Effector memory CD4-positive, alpha-beta T cell (primary cell): ENCODE data around the gene KRTAP5-11.
"Not testable (repeated sequence)": the region's sequence is repeated elsewhere in the genome, so short reads cannot be mapped to it uniquely, and the experiment has no call there.

Experiments
- DNase-seq, 3 donors: peaks; one replicate each; pipeline ENCODE4 v3.0.0-alpha.2; 2020
- H3K27ac ChIP-seq: 2 replicates; pipeline ENCODE4 v1.7.0; 2013; ENCODE audit warnings: mild to moderate bottlenecking, low read length, moderate library complexity; ENCODE audit not compliant: insufficient read depth, poor library complexity, severe bottlenecking
- H3K27me3 ChIP-seq: replicated peaks from 2 replicates; pipeline ENCODE4 v1.7.0; 2013; ENCODE audit warnings: mild to moderate bottlenecking, low read length; ENCODE audit not compliant: insufficient read depth, control insufficient read depth, poor library complexity, severe bottlenecking
- H3K36me3 ChIP-seq: 2 replicates; pipeline ENCODE4 v1.7.0; 2013; ENCODE audit warnings: mild to moderate bottlenecking, low read length, moderate library complexity; ENCODE audit not compliant: control insufficient read depth, insufficient read depth
- H3K4me1 ChIP-seq: 2 replicates; pipeline ENCODE4 v1.7.0; 2013; ENCODE audit warnings: low read length, mild to moderate bottlenecking; ENCODE audit not compliant: control insufficient read depth, insufficient read depth, poor library complexity, severe bottlenecking
- H3K4me3 ChIP-seq: 2 replicates; pipeline ENCODE4 v1.7.0; 2013; ENCODE audit warnings: low read length, low read depth, mild to moderate bottlenecking; ENCODE audit not compliant: insufficient read depth, poor library complexity, severe bottlenecking
- H3K9me3 ChIP-seq: 2 replicates; pipeline ENCODE4 v1.7.0; 2013; ENCODE audit warnings: mild to moderate bottlenecking, low read length, moderate library complexity; ENCODE audit not compliant: control insufficient read depth
- total RNA-seq, 3 donors: gene quantifications; one replicate each; lab custom pipeline; 2026; lab: John Stamatoyannopoulos, UW

Gene KRTAP5-11, protein sequence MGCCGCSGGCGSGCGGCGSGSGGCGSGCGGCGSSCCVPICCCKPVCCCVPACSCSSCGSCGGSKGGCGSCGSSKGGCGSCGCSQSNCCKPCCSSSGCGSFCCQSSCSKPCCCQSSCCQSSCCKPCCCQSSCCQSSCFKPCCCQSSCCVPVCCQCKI
- 0 reads per million in 3 donors for total RNA-seq

DNA sequence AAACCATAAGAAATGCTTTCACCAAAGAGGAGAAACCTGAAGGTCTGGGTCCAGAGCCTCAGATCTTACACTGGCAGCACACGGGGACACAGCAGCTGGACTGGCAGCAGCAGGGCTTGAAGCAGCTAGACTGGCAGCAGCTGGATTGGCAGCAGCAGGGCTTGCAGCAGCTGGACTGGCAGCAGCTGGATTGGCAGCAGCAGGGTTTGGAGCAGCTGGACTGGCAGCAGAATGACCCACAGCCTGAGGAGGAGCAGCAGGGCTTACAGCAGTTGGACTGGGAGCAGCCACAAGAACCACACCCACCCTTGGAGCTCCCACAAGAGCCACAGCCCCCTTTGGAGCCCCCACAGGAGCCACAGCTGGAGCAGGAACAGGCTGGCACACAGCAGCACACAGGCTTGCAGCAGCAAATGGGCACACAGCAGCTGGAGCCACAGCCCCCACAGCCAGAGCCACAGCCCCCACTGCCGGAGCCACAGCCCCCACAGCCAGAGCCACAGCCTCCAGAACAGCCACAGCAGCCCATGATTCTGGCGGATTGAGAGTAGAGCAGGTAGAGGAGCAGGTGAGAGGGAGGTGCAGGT, at the start of gene KRTAP5-11:
Gene KRTAP5-11, minus strand, starts transcription at position 567 of the 587 bp plus-strand sequence. Its CDS starts 38 bp downstream, at position 529.
- H3K9me3 ChIP-seq: no peaks in the 10 kb centered on the region
- no peak for DNase-seq
- H3K27me3 ChIP-seq: no peaks in the 10 kb centered on the region

DNA sequence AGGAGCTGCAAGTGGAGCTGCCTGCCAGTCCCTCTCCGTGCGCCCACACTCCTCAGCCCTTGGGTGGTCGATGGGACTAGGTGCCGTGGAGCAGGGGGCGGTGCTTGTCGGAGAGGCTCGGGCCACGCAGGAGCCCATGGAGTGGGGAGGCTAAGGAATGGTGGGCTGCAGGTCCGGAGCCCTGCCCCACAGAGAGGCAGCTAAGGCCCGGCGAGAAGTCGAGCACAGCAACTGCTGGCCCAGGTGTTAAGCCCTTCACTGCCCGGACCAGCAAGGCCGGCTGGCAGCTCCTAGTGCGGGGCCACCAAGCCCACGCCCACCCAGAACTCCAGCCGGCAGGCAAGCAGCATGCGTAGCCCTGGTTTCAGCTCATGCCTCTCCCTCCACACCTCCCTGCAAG, 48.9 kb upstream of the KRTAP5-11 start:
- H3K27me3 ChIP-seq, H3K36me3 ChIP-seq, H3K9me3 ChIP-seq, DNase-seq, H3K4me1 ChIP-seq, H3K4me3 ChIP-seq, H3K27ac ChIP-seq: not testable (repeated sequence)

More for the DNA sequence above, at the start of gene KRTAP5-11:
- Histone ChIP-seq H3K36me3 (no peaks in the 10 kb centered on the region), H3K4me1 (no peaks in the 10 kb centered on the region), H3K4me3 (no peak within 1 kb of the TSS), H3K27ac (no peak within 1 kb of the TSS)

DNA sequence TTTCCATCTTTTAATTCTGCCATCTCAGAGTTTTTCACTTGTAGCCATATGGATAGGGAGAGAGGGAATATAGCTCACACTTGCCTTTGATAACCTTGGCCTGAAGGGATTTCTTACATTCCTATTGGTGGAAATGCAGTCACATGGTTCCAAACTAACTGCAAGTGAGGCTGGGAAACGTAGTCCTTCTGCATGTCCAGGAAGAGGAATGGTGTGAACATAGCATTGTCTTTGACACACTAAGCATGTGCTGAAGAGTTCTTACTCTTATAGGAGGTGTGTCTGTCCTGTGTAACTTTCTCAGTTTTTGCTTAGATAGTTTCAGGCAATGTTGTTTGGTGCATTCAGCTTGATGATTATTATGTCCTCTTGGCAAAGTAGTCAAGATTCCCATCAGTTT, 47.4 kb upstream of the KRTAP5-11 start:
- not testable (repeated sequence) for H3K27me3 ChIP-seq, H3K9me3 ChIP-seq, H3K27ac ChIP-seq, DNase-seq, H3K36me3 ChIP-seq, H3K4me1 ChIP-seq, H3K4me3 ChIP-seq

DNA sequence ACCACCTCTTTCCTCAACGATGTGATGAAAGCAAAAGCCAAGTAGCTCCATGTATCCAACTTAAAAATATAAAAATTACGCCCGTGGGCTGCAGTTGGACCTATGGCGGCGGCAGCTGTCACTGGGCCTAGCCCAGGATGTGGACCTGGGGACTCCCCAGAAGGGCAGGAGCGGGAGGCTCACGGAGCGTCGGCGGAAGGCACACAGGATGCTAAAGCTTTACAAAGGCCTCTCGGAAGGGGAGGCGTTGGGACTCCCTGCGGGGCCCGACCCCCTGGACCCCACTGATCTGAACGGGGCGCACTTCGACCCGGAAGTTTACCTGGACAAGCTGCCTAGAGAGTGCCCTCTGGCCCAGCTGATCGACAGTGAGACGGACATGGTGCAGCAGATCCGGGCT, 46.3 kb upstream of the KRTAP5-11 start:
- not testable (repeated sequence) for H3K4me1 ChIP-seq

DNA sequence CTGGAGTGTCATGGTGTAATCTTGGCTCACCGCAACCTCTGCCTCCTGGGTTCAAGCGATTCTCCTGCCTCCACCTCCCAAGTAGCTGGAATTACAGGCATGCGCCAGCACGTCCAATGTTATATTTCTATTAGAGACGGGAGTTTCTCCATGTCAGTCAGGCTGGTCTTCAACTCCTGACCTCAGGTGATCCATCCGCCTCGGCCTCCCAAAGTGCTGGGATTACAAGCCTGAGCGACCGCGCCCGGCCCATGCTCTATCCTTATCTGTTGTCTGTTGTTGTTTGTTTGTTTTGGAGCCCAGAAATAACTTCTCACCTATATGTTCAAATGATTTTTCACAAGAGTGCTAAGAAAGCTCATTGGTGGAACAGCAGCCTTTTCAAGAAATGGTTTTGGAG, 40.6 kb upstream of the KRTAP5-11 start:
- H3K4me1 ChIP-seq, H3K27me3 ChIP-seq, H3K36me3 ChIP-seq, H3K27ac ChIP-seq, H3K9me3 ChIP-seq, H3K4me3 ChIP-seq, DNase-seq: not testable (repeated sequence)

More for the DNA sequence above, 46.3 kb upstream of the KRTAP5-11 start:
- H3K4me3 ChIP-seq, H3K27me3 ChIP-seq, H3K36me3 ChIP-seq, DNase-seq, H3K27ac ChIP-seq, H3K9me3 ChIP-seq: not testable (repeated sequence)

DNA sequence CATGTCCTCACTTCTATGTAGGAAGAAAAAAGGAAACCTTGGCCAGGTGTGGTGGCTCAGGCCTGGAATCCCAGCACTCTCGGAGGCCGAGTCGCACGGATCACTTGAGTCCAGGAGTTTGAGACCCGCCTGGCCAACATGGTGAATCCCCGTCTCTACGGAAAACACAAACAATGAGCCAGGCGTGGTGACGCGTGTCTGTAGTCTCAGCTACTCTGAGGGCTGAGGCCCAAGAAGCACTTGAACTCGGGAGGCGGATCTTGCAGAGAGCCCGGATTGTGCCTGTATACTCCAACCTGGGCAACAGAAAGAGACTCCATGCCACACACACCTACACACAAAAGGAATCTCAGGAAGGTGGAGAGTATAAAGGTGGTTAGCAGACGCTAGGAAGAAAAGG, 39.9 kb upstream of the KRTAP5-11 start:
- not testable (repeated sequence) for H3K36me3 ChIP-seq, H3K4me1 ChIP-seq, H3K9me3 ChIP-seq, H3K27me3 ChIP-seq, DNase-seq, H3K4me3 ChIP-seq, H3K27ac ChIP-seq

DNA sequence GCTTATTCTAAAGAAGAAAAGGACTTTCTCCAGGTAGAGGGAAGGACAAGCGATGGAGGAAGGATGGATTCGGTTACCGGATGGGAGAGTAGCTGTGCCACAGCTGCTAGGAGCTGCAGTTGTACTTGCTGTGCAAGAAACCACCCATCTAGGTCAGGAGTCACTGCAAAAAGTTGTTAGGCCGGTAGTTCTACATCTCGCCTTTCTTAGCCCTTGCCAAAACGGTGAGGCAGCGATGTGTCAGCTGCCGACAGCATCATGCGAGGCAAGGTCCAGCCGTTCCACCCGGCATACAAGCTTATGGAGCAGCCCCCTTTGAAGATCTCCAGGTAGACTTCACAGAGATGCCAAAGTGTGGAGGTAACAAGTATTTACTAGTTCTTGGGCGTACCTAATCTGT, 32.3 kb upstream of the KRTAP5-11 start:
- DNase-seq, H3K4me3 ChIP-seq, H3K4me1 ChIP-seq, H3K36me3 ChIP-seq, H3K27ac ChIP-seq, H3K9me3 ChIP-seq, H3K27me3 ChIP-seq: not testable (repeated sequence)

DNA sequence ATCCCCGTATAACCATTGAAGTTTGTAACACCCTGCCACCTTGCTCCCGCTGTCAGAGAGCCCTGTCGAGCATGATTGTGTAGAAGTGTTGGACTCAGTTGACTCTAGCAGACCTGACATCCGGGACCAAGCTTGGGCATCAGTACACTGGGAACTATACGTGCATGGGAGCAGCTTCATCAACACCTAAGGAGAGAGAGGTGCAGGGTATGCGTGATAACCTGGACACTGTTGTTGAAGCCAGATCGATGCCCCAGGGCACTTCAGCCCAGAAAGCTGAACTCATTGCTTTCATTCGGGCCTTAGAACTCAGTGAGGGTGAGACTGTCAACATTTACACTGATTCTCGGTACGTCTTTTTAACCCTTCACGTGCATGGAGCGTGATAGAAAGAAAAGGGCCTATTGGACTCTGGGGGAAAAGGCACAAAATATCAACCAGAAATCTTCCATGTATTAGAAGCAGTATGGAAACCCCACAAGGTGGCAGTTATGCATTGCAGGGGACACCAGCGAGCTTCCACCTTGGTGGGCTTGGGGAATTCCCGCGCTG, 31.8 kb upstream of the KRTAP5-11 start:
- not testable (repeated sequence) for H3K4me3 ChIP-seq, H3K27ac ChIP-seq, H3K36me3 ChIP-seq, H3K27me3 ChIP-seq, DNase-seq, H3K9me3 ChIP-seq, H3K4me1 ChIP-seq

DNA sequence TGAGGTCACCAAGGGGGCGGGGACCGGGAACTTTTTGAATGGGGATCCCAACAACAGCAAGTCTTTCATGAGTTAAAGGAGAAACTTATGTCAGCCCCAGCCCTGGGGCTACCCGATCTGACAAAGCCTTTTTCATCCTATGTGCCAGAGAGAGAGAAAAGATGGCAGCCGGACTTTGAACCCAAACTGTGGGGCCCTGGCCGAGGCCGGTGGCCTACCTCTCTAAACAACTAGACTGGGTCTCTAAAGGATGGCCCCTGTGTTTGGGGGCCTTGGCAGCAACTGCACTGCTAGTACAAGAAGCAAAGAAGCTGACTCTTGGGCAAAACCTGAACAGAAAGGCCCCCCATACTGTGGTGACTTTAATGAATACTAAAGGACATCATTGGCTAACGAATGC, 31.3 kb upstream of the KRTAP5-11 start:
- not testable (repeated sequence) for H3K27ac ChIP-seq, H3K36me3 ChIP-seq

DNA sequence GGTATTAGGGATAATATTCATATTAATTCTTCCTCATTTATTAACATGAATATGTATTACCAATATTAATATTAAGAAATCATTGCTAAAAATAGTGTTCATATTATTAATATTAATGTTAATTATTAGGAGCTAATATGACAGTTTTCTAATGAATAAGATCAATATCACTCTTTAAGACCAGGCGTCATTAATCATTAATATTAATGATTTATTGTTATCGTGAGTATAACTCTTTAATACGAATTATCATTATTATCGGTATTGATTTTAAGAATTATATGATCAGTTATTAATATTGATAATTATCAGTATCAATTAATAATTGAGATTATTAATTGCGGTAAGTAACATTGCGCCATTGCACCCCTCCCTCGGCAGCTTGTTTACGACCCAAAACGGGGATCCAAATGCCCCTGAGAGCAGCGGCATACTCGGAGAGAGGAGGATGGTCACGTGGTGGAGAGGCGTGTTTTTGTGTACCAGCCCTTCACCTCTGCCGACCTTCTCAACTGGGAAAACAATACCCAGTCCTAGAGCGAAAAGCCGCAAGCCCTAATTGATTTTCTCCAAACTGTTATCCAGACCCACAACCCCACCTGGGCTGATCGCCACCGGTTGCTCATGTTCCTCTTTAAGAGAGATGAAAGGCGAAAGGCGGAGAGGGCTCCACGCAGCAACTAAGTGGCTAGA, 28.7 kb upstream of the KRTAP5-11 start:
- H3K4me3 ChIP-seq, H3K9me3 ChIP-seq, H3K27me3 ChIP-seq, DNase-seq, H3K27ac ChIP-seq, H3K36me3 ChIP-seq, H3K4me1 ChIP-seq: not testable (repeated sequence)

More for the DNA sequence above, 31.3 kb upstream of the KRTAP5-11 start:
- not testable (repeated sequence) for H3K27me3 ChIP-seq, DNase-seq, H3K9me3 ChIP-seq, H3K4me3 ChIP-seq, H3K4me1 ChIP-seq
